Heart left ventricle (tissue), 16 donors: ENCODE measurements around the gene LRRC46. TPM values are rescaled to one million over a fixed set of nuclear protein-coding genes. Genes with fewer than 3 reads are reported as not detected.

Experiments
- ATAC-seq, 4 donors: fragments of 200-7000 bp; cut with Tn5 transposase; one replicate each; pipeline ENCODE4 v1.9.1; 2020 to 2022; ENCODE audit warnings: moderate library complexity in 4 of 4, mild to moderate bottlenecking in 3 of 4, moderate number of reproducible peaks in 1 of 4
- DNase-seq, 5 donors: peaks; one replicate each; pipeline ENCODE4 v3.0.0-alpha.2; 2020
- H3K27ac ChIP-seq, 12 donors: fragments of 200-600 bp; sonication (generic) in 4 of 12; one replicate each; pipeline versions ENCODE4 v1.5.0 to v1.8.0; 2016 to 2022; ENCODE audit warnings: mild to moderate bottlenecking in 2 of 12
- H3K27me3 ChIP-seq, 9 donors: fragments of 200-600 bp; sonication (generic) in 2 of 9; one replicate each; pipeline versions ENCODE4 v1.5.1 to v1.8.0; 2016 to 2022; ENCODE audit warnings: mild to moderate bottlenecking in 3 of 9
- H3K36me3 ChIP-seq, 9 donors: fragments of 200-600 bp; sonication (generic) in 2 of 9; one replicate each; pipeline versions ENCODE4 v1.5.0 to v1.8.0; 2018 to 2022; ENCODE audit warnings: mild to moderate bottlenecking in 2 of 9
- H3K4me1 ChIP-seq, 12 donors: fragments of 200-600 bp; sonication (generic) in 4 of 12; one replicate each; pipeline versions ENCODE4 v1.5.0 to v1.8.0; 2016 to 2022; ENCODE audit warnings: mild to moderate bottlenecking in 3 of 12
- H3K4me3 ChIP-seq, 12 donors: fragments of 200-600 bp; sonication (generic) in 4 of 12; one replicate each; pipeline versions ENCODE4 v1.5.0 to v1.8.0; 2017 to 2022; ENCODE audit warnings: mild to moderate bottlenecking in 9 of 12, moderate library complexity in 4 of 12
- H3K9me3 ChIP-seq, 12 donors: fragments of 200-600 bp; sonication (generic) in 4 of 12; one replicate each; pipeline versions ENCODE4 v1.5.0 to v1.8.0; 2016 to 2022; ENCODE audit warnings: mild to moderate bottlenecking in 1 of 12
- POLR2A ChIP-seq, 2 donors: fragments of 450-650 bp; IDR thresholded peaks; one replicate each; pipeline ENCODE4 v1.6.1; 2017; ENCODE audit warnings: antibody characterized with exemption in 2 of 2, mild to moderate bottlenecking in 2 of 2, moderate library complexity in 2 of 2
- WGBS, 4 donors: extraction: QIAGEN DNeasy Blood & Tissue Kit in 2 of 4; methylation state at CpG; one replicate each; pipeline versions ENCODE4 v1.1.5 to v1.1.7; 2013 to 2018; 5-methylcytosine and 5-hydroxymethylcytosine counted together
- intact Hi-C, 10 donors: fragments of 100-400 bp; cut with DNase I; formaldehyde crosslinking; loops; one replicate each; pipeline versions ENCODE4 v1.11.1 to v1.14.2; 2022
- polyA plus RNA-seq, 2 donors: library from polyadenylated mRNA; stranded (reverse); fragments of 200-250 nt; gene quantifications; one replicate each; pipeline ENCODE4 v1.2.3, GENCODE V29; 2013
- total RNA-seq, 9 donors: library from RNA; depleted of rRNA in 2 of 9; stranded (reverse); fragments of >200 nt in 2 of 9; fragmentation: NEBNext Ultra II Directional in 3 of 9; extraction: Animal tissue kit (Norgen Biotek cat#: 25700) in 3 of 9; gene quantifications; one replicate each; pipeline versions ENCODE4 v1.1.0 to v1.2.4, GENCODE V29; 2016 to 2023
- TF ChIP-seq, protein P1 (sequence below), 12 donors: fragments of 200-600 bp; sonication (generic) in 4 of 12; IDR thresholded peaks; one replicate each; pipeline versions ENCODE4 v1.5.0 to v1.8.0; 2018 to 2022; ENCODE audit warnings: antibody characterized with exemption in 12 of 12, mild to moderate bottlenecking in 5 of 12
- donor health status: ischemic (EF 13 %, LVEDD 7.1; RV severe dilation, severe dysfunction).
- donor health status: healthy with polysubstance abuse.
- donor health status: DM: no; HTN: yes; CAD: no.
- donor health status: DM: no; HTN: no; CAD: no.
- donor health status: ischemic (EF 25% LVEDD 6.9; RV normal size, moderate dysfunction).
- donor health status: ischemic (EF 25% LVEDD 5.7; RV mildly dilated, moderate dysfunction).
- donor health status: healthy.
- donor health status: DM: yes; HTN: yes; CAD: no.
- donor health status: ischemic (EF 35%, LVEDD 5.7; RV mildly dilated, moderate dysfunction).
- donor health status: nonischemic (EF 11% LVEDD 7.7; RV severe dilation, severe dysfunction).
- donor health status: DM: yes; HTN: yes; CAD: no.
- donor health status: PGD.
- donor health status: ischemic (EF 29% LVEDD 5.4; RV normal size, mild dysfunction).
- donor health status: nonischemic (EF 23%, LVEDD 6.1; RV moderate dilation, normal function).

LRRC46 gene
- total and polyA plus RNA-seq, 11 donors, result 0.17 to 0.44 (median 0.32) TPM; not detected in 2

DNA sequence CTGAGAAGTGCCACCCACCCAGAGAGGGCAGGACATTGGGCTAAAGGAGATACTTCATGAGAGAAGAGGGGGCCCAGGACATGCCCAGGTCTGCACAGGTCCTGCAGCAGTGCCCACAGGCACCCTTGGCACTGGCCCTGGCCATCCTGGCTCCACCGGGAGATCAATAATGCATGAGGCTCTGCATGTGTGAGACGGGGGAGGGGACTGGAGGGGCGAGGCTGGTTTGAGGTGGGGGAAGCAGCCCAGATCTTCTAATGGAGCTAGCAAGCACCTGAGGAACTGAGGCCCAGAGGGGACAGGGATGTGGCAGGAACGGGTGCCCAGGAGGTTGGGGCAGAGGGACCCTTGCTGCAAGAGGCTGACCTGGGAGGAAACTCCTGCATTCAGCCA is 10.4 kb upstream of the LRRC46 start:
- 3 to 27% (median 11%) methylated on average over 3 to 4 of the region's 4 CpGs for WGBS, 4 donors
- intact Hi-C loops, result no loop called here
- DNase-seq, result peak in 1 of 5 donors; percentile 53
- H3K4me3 ChIP-seq, result peak overlapping the region; percentile 56 to 99 (median 78)
- H3K36me3 ChIP-seq, result peaks cover 0 to 66% (median 55%) of the 10 kb centered on the region in 9 donors
- H3K27me3 ChIP-seq, result no peaks in the 10 kb centered on the region
- peaks cover 0 to 27% (median 18%) of the 10 kb centered on the region in 12 donors for H3K4me1 ChIP-seq
- TF ChIP-seq, protein P1, sequence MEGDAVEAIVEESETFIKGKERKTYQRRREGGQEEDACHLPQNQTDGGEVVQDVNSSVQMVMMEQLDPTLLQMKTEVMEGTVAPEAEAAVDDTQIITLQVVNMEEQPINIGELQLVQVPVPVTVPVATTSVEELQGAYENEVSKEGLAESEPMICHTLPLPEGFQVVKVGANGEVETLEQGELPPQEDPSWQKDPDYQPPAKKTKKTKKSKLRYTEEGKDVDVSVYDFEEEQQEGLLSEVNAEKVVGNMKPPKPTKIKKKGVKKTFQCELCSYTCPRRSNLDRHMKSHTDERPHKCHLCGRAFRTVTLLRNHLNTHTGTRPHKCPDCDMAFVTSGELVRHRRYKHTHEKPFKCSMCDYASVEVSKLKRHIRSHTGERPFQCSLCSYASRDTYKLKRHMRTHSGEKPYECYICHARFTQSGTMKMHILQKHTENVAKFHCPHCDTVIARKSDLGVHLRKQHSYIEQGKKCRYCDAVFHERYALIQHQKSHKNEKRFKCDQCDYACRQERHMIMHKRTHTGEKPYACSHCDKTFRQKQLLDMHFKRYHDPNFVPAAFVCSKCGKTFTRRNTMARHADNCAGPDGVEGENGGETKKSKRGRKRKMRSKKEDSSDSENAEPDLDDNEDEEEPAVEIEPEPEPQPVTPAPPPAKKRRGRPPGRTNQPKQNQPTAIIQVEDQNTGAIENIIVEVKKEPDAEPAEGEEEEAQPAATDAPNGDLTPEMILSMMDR (IDR thresholded peaks at IDR 0.05), result no peak
- no peak for TF ChIP-seq POLR2A (IDR thresholded peaks at IDR 0.05)
- peak overlapping the region in 10 of 12 donors; percentile 46 to 77 (median 60) for H3K27ac ChIP-seq
- H3K9me3 ChIP-seq, result no peaks in the 10 kb centered on the region
- ATAC-seq, result no peak

DNA sequence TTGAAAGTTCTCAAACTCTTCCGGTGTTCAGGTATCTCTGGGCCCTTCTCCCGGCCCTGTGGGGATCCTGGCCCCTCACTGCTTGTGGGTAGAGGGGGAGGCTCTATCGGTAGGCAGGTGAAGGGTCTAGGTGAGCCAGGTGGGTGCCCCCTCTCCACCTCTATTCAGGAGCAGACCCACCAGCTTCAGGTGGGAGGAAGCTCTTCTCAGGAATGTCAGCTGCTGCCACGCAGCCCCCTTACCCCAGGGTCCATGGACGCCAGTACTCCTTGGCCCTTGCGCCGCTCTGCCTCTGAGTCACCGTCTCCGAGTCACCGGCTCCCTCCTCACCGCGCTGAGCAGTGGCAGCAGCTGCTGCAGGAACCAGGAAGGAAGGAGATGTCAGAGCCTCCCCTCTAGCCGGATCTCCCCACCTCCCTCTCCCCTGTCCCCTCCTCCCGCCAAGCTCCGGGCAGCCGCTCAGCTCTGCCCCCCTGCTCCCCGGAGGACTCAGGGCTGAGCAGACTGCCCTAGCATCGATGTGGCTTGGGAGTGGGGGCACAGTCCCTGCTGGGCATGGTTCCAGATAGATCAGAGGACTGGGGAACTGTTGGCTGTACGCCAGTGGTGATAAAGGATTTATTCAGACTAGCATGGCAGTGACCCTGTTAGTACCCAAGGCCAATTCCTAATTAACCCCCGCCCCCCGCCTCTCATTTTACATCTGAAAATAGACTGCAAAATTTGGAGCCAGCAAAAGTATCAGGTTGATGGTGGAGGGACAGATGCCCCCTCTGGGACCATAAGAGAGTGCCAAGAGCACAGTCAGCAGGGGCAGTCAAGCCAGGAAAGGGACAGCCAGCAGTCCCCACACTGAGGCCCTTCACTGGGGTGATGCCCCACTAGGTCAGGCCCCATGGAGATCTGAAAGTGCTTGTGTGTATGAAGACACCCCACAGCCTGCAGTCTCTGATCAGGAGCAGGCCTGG is 9.8 kb upstream of the LRRC46 start, which contains the start of gene OSBPL7:
OSBPL7 (minus strand) TSS at position 371 of the 968 bp plus-strand sequence. CDS start 1,516 bp downstream, outside the sequence.
- Histone ChIP-seq H3K27me3 (no peaks in the 10 kb centered on the region), H3K27ac (peak within 1 kb of the TSS in 11 of 12 donors; percentile 31 to 77 (median 60)), H3K4me3 (peak within 1 kb of the TSS; percentile 56 to 99 (median 78)), H3K9me3 (no peaks in the 10 kb centered on the region), H3K4me1 (peaks cover 0 to 27% (median 18%) of the 10 kb centered on the region in 12 donors), H3K36me3 (peaks cover 0 to 66% (median 55%) of the 10 kb centered on the region in 9 donors)
- TF ChIP-seq, protein P1 (IDR thresholded peaks at IDR 0.05), result peak in 6 of 12 donors; percentile 13 to 50 (median 39)
- peak in 1 of 2 donors; percentile 41 for TF ChIP-seq POLR2A (IDR thresholded peaks at IDR 0.05)
- DNase-seq, result peak; percentile 77 to 86 (median 84)
- peak; percentile 86 to 94 (median 91) for ATAC-seq
- intact Hi-C loops, result no loop called here
- 3 to 4% (median 3%) methylated on average over 20 to 21 of the region's 21 CpGs for WGBS, 4 donors

- intact Hi-C loops, result no loop called here
- no peaks in the 10 kb centered on the region for H3K27me3 ChIP-seq
- H3K4me3 ChIP-seq, result no peak overlapping the region
- peaks cover 0 to 66% (median 55%) of the 10 kb centered on the region in 9 donors for H3K36me3 ChIP-seq
- H3K27ac ChIP-seq, result no peak overlapping the region
- no peak for TF ChIP-seq POLR2A (IDR thresholded peaks at IDR 0.05)
- TF ChIP-seq, protein P1 (IDR thresholded peaks at IDR 0.05), result no peak
- ATAC-seq, result no peak
- WGBS, 4 donors, result 82 to 94% (median 90%) methylated on average over 4 of the region's 4 CpGs
- peak in 1 of 5 donors; percentile 34 for DNase-seq
- H3K4me1 ChIP-seq, result peaks cover 0 to 27% (median 18%) of the 10 kb centered on the region in 12 donors
- H3K9me3 ChIP-seq, result no peaks in the 10 kb centered on the region
Measured at GRCh38 chr17:47822785-47823184, 8.7 kb upstream of the LRRC46 start.

DNA sequence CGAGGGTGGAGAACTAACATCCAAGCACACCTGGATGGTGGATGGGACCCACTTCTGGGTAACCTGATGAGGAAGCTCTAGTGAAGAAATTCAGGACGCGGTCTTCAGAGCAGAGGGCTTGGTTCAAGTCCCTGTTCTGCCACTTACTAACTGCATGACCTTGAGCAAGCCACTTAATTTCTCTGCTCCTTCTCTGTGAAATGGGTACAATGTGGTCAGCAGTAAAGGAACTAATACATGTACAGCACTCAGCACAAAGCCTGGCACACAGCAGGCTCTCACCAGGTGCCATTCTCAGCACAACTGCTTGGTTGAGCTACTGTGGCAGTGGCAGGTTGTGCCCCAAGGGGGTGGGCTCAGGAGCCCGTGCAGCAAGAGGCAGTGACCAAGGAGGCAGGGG is 8.0 kb upstream of the LRRC46 start:
- DNase-seq, result no peak
- no peak overlapping the region for H3K27ac ChIP-seq
- H3K4me3 ChIP-seq, result no peak overlapping the region
- peaks cover 0 to 27% (median 18%) of the 10 kb centered on the region in 12 donors for H3K4me1 ChIP-seq
- ATAC-seq, result no peak
- 89 to 96% (median 92%) methylated on average over 4 of the region's 4 CpGs for WGBS, 4 donors
- TF ChIP-seq, protein P1 (IDR thresholded peaks at IDR 0.05), result no peak
- no peak for TF ChIP-seq POLR2A (IDR thresholded peaks at IDR 0.05)
- peaks cover 0 to 66% (median 55%) of the 10 kb centered on the region in 9 donors for H3K36me3 ChIP-seq
- no peaks in the 10 kb centered on the region for H3K9me3 ChIP-seq
- intact Hi-C loops, result no loop called here
- no peaks in the 10 kb centered on the region for H3K27me3 ChIP-seq
